BE2C (cell line): ENCODE results near the gene GATAD2A.

Experiments
- DNase-seq: peaks from one replicate; pipeline ENCODE4 v3.0.0-alpha.2; 2020
- H3K27me3 ChIP-seq: fragments of 250-450 bp; sonication (Bioruptor Pico); 2 replicates; pipeline ENCODE4 v1.5.1; 2020; ENCODE audit warnings: mild to moderate bottlenecking
- H3K36me3 ChIP-seq: fragments of 250-450 bp; sonication (Bioruptor Pico); 2 replicates; pipeline ENCODE4 v1.5.1; 2020; ENCODE audit warnings: mild to moderate bottlenecking
- H3K4me1 ChIP-seq: fragments of 250-450 bp; sonication (Bioruptor Pico); 2 replicates; pipeline ENCODE4 v1.5.1; 2020
- H3K4me3 ChIP-seq: 2 replicates; pipeline ENCODE4 v1.5.1; 2011; ENCODE audit warnings: low read depth, low read length
- H3K9me3 ChIP-seq: fragments of 250-450 bp; sonication (Bioruptor Pico); 2 replicates; pipeline ENCODE4 v1.5.1; 2020
- CTCF ChIP-seq: IDR thresholded peaks from 2 replicates; pipeline ENCODE4 v1.5.1; 2012; ENCODE audit warnings: mild to moderate bottlenecking, low read depth, low read length

GATAD2A gene

GRCh38 chr19:19464339-19465098 lies 59.0 kb downstream of the GATAD2A start:
- TF ChIP-seq CTCF = no peak
- H3K9me3 ChIP-seq = peaks cover 10% of the 10 kb centered on the region
- peaks cover 46% of the 10 kb centered on the region for H3K36me3 ChIP-seq
- H3K27me3 ChIP-seq = no peaks in the 10 kb centered on the region
- no peak overlapping the region for H3K4me3 ChIP-seq
- H3K4me1 ChIP-seq = peaks cover 41% of the 10 kb centered on the region
- DNase-seq = no peak

- Histone ChIP-seq H3K4me1 (peaks cover 30% of the 10 kb centered on the region), H3K9me3 (peaks cover 10% of the 10 kb centered on the region), H3K4me3 (no peak overlapping the region), H3K36me3 (peaks cover 47% of the 10 kb centered on the region), H3K27me3 (no peaks in the 10 kb centered on the region)
- TF ChIP-seq CTCF = no peak
- no peak for DNase-seq
These were observed 60.1 kb downstream of the GATAD2A start for GRCh38 chr19:19465436-19466070.

GRCh38 chr19:19466201-19466600 lies 60.7 kb downstream of the GATAD2A start:
- Histone ChIP-seq H3K9me3 (peaks cover 10% of the 10 kb centered on the region), H3K4me3 (no peak overlapping the region), H3K4me1 (peaks cover 24% of the 10 kb centered on the region), H3K36me3 (peaks cover 48% of the 10 kb centered on the region), H3K27me3 (no peaks in the 10 kb centered on the region)
- DNase-seq = no peak
- no peak for TF ChIP-seq CTCF

- Histone ChIP-seq H3K9me3 (peaks cover 10% of the 10 kb centered on the region), H3K27me3 (no peaks in the 10 kb centered on the region), H3K36me3 (peaks cover 53% of the 10 kb centered on the region), H3K4me3 (no peak overlapping the region), H3K4me1 (peaks cover 5% of the 10 kb centered on the region; the same call in 1 of the 2 replicates)
- TF ChIP-seq CTCF = no peak
- no peak for DNase-seq
These were observed 63.1 kb downstream of the GATAD2A start for GRCh38 chr19:19468424-19469050.

GRCh38 chr19:19470579-19470978 lies 65.1 kb downstream of the GATAD2A start:
- H3K4me1 ChIP-seq = no peaks in the 10 kb centered on the region
- no peaks in the 10 kb centered on the region for H3K27me3 ChIP-seq
- no peak for TF ChIP-seq CTCF
- peaks cover 41% of the 10 kb centered on the region for H3K36me3 ChIP-seq
- peaks cover 10% of the 10 kb centered on the region for H3K9me3 ChIP-seq
- DNase-seq = no peak
- no peak overlapping the region for H3K4me3 ChIP-seq
